Activated B cell treated with CpG ODN at 0.5 μM for 24 hours (primary cell): ENCODE measurements around the gene TTLL1. TPM values are rescaled to one million over a fixed set of nuclear protein-coding genes. Genes with fewer than 3 reads are reported as not detected.
A peak's percentile ranks its signal among the peaks of the same experiment; 100 is the strongest.

Experiments used
- ATAC-seq: fragments of 200-7000 bp; cut with Tn5 transposase; one replicate; pipeline ENCODE4 v1.10.0; 2021; ENCODE audit warnings: low read depth, mild to moderate bottlenecking, moderate library complexity
- CTCF ChIA-PET: fragments of 350-600 bp; sonication (Branson Sonifier 250); formaldehyde crosslinking; loops from one replicate; lab custom pipeline; 2021; ENCODE audit warnings: antibody characterized with exemption; lab: Charles Lee
- POLR2A ChIA-PET: fragments of 350-600 bp; sonication (Branson Sonifier 250); formaldehyde crosslinking; loops from one replicate; lab custom pipeline; 2021; ENCODE audit warnings: antibody characterized with exemption; lab: Charles Lee
- DNase-seq: peaks from one replicate; pipeline ENCODE4 v3.0.0; 2022
- H3K27ac Mint-ChIP-seq: one replicate; pipeline ENCODE4 v1.8.0; 2020; ENCODE audit warnings: mixed read lengths
- H3K27me3 Mint-ChIP-seq: one replicate; pipeline ENCODE4 v1.8.0; 2021; ENCODE audit warnings: mixed read lengths
- H3K36me3 Mint-ChIP-seq: one replicate; pipeline ENCODE4 v1.8.0; 2021; ENCODE audit warnings: low read depth, mixed read lengths
- H3K4me1 Mint-ChIP-seq: one replicate; pipeline ENCODE4 v1.8.0; 2021; ENCODE audit warnings: mixed read lengths
- H3K4me3 Mint-ChIP-seq: one replicate; pipeline ENCODE4 v1.8.0; 2020; ENCODE audit warnings: mild to moderate bottlenecking, mixed read lengths
- H3K9me3 Mint-ChIP-seq: one replicate; pipeline ENCODE4 v1.8.0; 2020; ENCODE audit warnings: mixed read lengths
- CTCF ChIP-seq: fragments of 200-600 bp; IDR thresholded peaks from one replicate; pipeline ENCODE4 v1.8.0; 2022; ENCODE audit warnings: antibody characterized with exemption, mild to moderate bottlenecking
- intact Hi-C: fragments of 100-400 bp; cut with micrococcal nuclease; formaldehyde crosslinking; loops from one replicate; pipeline ENCODE4 v1.15.1; 2024
- total RNA-seq: library from RNA; stranded (reverse); gene quantifications from 2 replicates; pipeline ENCODE4 v1.2.3, GENCODE V29; 2022

The TTLL1 gene
- total RNA-seq = 1.2 and 1.5 TPM in 2 replicates

GRCh38 chr22:43088984-43089717, at the start of gene TTLL1:
Gene TTLL1, minus strand, starts transcription at chr22:43089391. Its CDS starts 13,805 bp downstream, at chr22:43075586.
- H3K27me3 Mint-ChIP-seq = no peaks in the 10 kb centered on the region
- ChIA-PET POLR2A (interaction anchor here (1.0 kb wide), 1 partner anchor 308 kb away, joined by 4 read pairs; no protein-coding TSS in a partner anchor), CTCF (no interaction called here)
- H3K4me3 Mint-ChIP-seq = peak within 1 kb of the TSS; percentile 88
- no peaks in the 10 kb centered on the region for H3K36me3 Mint-ChIP-seq
- intact Hi-C loops = loop anchor here (1.0 to 5.0 kb wide), 6 partner anchors 22 to 557 kb away; partner anchors contain the start of genes ARFGAP3, BIK, MCAT and PACSIN2
- ATAC-seq = peak; percentile 96
- peak within 1 kb of the TSS; percentile 56 for H3K27ac Mint-ChIP-seq
- H3K4me1 Mint-ChIP-seq = peaks cover 21% of the 10 kb centered on the region
- peak; percentile 83 for DNase-seq
- TF ChIP-seq CTCF = no peak
- H3K9me3 Mint-ChIP-seq = no peaks in the 10 kb centered on the region

GRCh38 chr22:43136801-43137200, 47.6 kb upstream of the TTLL1 start:
- intact Hi-C loops = loop anchor here (1.0 to 5.0 kb wide), 3 partner anchors 26 to 474 kb away; partner anchors contain the start of gene BIK
- Mint-ChIP-seq H3K4me1 (peaks cover 8% of the 10 kb centered on the region), H3K27me3 (no peaks in the 10 kb centered on the region), H3K4me3 (no peak overlapping the region), H3K9me3 (no peaks in the 10 kb centered on the region), H3K36me3 (peaks cover 76% of the 10 kb centered on the region), H3K27ac (no peak overlapping the region)
- no peak for ATAC-seq
- no peak for DNase-seq
- no peak for TF ChIP-seq CTCF
- ChIA-PET CTCF (interaction anchor here (0.9 to 1.1 kb wide), 4 partner anchors 25 to 522 kb away, joined by 3 read pairs; partner anchors contain the start of gene POLDIP3), POLR2A (no interaction called here)

GRCh38 chr22:43136255-43136654, 47.1 kb upstream of the TTLL1 start:
- Mint-ChIP-seq H3K36me3 (peaks cover 81% of the 10 kb centered on the region), H3K4me1 (peaks cover 7% of the 10 kb centered on the region), H3K27ac (no peak overlapping the region), H3K27me3 (no peaks in the 10 kb centered on the region), H3K9me3 (no peaks in the 10 kb centered on the region), H3K4me3 (no peak overlapping the region)
- ATAC-seq = peak; percentile 94
- POLR2A ChIA-PET = no interaction called here
- TF ChIP-seq CTCF = no peak
- CTCF ChIA-PET = interaction anchor here (0.9 to 1.1 kb wide), 4 partner anchors 25 to 356 kb away, joined by 3 to 4 read pairs (median 3); partner anchors contain the start of gene BIK
- peak; percentile 54 for DNase-seq
- intact Hi-C loops = loop anchor here (1.0 to 5.0 kb wide), 3 partner anchors 26 to 474 kb away; partner anchors contain the start of gene BIK

- ATAC-seq = no peak
These were observed 46.4 kb upstream of the TTLL1 start for GRCh38 chr22:43135565-43135964.

More at GRCh38 chr22:43135565-43135964, 46.4 kb upstream of the TTLL1 start:
- intact Hi-C loops = loop anchor here (5.0 kb wide), 1 partner anchor 473 kb away; no protein-coding TSS in a partner anchor
- no peak overlapping the region for H3K4me3 Mint-ChIP-seq
- ChIA-PET POLR2A (interaction anchor here (0.7 kb wide), 1 partner anchor 303 kb away, joined by 7 read pairs; no protein-coding TSS in a partner anchor), CTCF (interaction anchor here (1.1 to 1.2 kb wide), 3 partner anchors 11 to 355 kb away, joined by 3 to 4 read pairs (median 3); partner anchors contain the start of gene BIK)
- no peak for TF ChIP-seq CTCF
- peaks cover 77% of the 10 kb centered on the region for H3K36me3 Mint-ChIP-seq
- no peak overlapping the region for H3K27ac Mint-ChIP-seq
- DNase-seq = no peak
- no peaks in the 10 kb centered on the region for H3K9me3 Mint-ChIP-seq
- H3K4me1 Mint-ChIP-seq = peaks cover 5% of the 10 kb centered on the region
- H3K27me3 Mint-ChIP-seq = no peaks in the 10 kb centered on the region
